ENCODE data around the gene PARP3. TPM values are rescaled to one million over a fixed set of nuclear protein-coding genes. Genes with fewer than 3 reads are reported as not detected.

The PARP3 gene
- total and polyA plus RNA-seq, 10 of the 15 experiments (the other 5 are each of a cell fraction or from before 2014, with no cell fraction given): 2.1 to 31.2 (median 19.5) TPM

DNA sequence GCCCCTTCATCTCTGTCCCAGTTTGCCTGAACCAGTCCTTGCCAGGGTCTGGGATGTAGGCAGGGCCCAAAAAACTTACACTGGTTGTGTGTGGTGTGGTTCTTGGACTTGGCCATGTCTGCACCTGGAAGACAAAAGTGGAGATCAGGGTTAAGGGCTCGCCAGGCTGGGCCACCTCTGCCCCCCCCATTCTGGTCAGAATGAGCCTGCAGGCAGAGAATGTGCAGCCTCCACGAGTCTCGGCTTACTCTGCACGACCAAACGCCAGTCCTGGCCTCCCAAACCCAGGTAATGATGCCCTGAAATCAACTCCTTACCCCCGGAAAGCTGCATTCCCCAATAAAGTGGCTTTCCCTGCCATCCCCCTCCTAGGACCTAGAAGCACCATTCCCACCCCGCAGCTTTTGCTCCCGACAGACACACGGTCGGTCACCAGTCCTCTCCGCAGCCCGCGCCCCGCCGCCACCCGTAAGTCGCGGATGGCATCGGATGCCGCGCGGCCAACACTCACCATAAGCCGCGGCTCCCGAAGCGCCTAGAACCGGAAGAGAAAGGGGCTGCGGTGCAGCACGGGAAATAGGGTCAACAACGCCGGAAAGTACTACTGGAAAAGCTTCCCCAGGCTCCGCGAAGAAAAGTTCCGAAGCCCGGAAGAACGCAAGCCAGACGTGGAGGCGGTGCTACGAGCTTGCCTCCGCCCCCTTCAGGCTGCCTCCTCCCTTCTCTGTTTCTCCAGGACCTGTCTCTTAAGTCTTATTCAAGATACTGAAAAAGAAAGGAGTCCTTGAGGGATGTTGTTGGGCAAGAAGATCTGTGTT is 53.4 kb downstream of the PARP3 start, which contains the start of gene RPL29 (continued):
- no peak for TF ChIP-seq PRDM15 (CRISPR knock-in tag; IDR thresholded peaks at IDR 0.05)
- TF ChIP-seq EZH2 (IDR thresholded peaks at IDR 0.05; ENCODE audit: borderline replicate concordance, control insufficient read depth, low read depth, low read length): no peak
- peak; percentile 91; the same call in 1 of the 2 replicates for TF ChIP-seq WRNIP1 (IDR thresholded peaks at IDR 0.05; ENCODE audit: borderline replicate concordance, low read depth, low read length)
- TF ChIP-seq SKIL (IDR thresholded peaks at IDR 0.05; ENCODE audit: low read depth, poor library complexity, severe bottlenecking): peak; percentile 22
- no peak for TF ChIP-seq NFYA (IDR thresholded peaks at IDR 0.05; ENCODE audit: borderline replicate concordance, low read depth, low read length)
- peak; percentile 33 for TF ChIP-seq MEF2B (IDR thresholded peaks at IDR 0.05; ENCODE audit: partially characterized antibody, poor library complexity, severe bottlenecking)
- TF ChIP-seq BRCA1 (IDR thresholded peaks at IDR 0.05; ENCODE audit: low read depth, low read length): no peak
- TF ChIP-seq PAX8 (IDR thresholded peaks at IDR 0.05): no peak
- TF ChIP-seq YY1 (IDR thresholded peaks at IDR 0.05; ENCODE audit: low read depth, low read length): peak; percentile 88
- TF ChIP-seq, protein P1, sequence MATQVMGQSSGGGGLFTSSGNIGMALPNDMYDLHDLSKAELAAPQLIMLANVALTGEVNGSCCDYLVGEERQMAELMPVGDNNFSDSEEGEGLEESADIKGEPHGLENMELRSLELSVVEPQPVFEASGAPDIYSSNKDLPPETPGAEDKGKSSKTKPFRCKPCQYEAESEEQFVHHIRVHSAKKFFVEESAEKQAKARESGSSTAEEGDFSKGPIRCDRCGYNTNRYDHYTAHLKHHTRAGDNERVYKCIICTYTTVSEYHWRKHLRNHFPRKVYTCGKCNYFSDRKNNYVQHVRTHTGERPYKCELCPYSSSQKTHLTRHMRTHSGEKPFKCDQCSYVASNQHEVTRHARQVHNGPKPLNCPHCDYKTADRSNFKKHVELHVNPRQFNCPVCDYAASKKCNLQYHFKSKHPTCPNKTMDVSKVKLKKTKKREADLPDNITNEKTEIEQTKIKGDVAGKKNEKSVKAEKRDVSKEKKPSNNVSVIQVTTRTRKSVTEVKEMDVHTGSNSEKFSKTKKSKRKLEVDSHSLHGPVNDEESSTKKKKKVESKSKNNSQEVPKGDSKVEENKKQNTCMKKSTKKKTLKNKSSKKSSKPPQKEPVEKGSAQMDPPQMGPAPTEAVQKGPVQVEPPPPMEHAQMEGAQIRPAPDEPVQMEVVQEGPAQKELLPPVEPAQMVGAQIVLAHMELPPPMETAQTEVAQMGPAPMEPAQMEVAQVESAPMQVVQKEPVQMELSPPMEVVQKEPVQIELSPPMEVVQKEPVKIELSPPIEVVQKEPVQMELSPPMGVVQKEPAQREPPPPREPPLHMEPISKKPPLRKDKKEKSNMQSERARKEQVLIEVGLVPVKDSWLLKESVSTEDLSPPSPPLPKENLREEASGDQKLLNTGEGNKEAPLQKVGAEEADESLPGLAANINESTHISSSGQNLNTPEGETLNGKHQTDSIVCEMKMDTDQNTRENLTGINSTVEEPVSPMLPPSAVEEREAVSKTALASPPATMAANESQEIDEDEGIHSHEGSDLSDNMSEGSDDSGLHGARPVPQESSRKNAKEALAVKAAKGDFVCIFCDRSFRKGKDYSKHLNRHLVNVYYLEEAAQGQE (IDR thresholded peaks at IDR 0.05; ENCODE audit: low read depth, low read length): peak; percentile 42; the same call in 1 of the 2 replicates
- TF ChIP-seq LARP7 (IDR thresholded peaks at IDR 0.05): peak; percentile 85
- TF ChIP-seq ZBED1 (IDR thresholded peaks at IDR 0.05; ENCODE audit: borderline replicate concordance): peak; percentile 79
- peak; percentile 89 for TF ChIP-seq RUNX3 (IDR thresholded peaks at IDR 0.05; ENCODE audit: low read length)
- TF ChIP-seq GABPA (IDR thresholded peaks at IDR 0.05; ENCODE audit: low read depth): peak; percentile 100
- TF ChIP-seq NFXL1 (IDR thresholded peaks at IDR 0.05; ENCODE audit: borderline replicate concordance): no peak
- TF ChIP-seq JUNB (IDR thresholded peaks at IDR 0.05): peak; percentile 18; the same call in 1 of the 2 replicates
- TF ChIP-seq FOXM1 (IDR thresholded peaks at IDR 0.05; ENCODE audit: low read depth, low read length): no peak
- TF ChIP-seq SMARCA5 (IDR thresholded peaks at IDR 0.05): peak; percentile 33; the same call in 1 of the 2 replicates
- no peak for TF ChIP-seq USF1 (IDR thresholded peaks at IDR 0.05; ENCODE audit: borderline replicate concordance, extremely low read length, insufficient read depth, low read depth, low read length)
- TF ChIP-seq CHD1 (IDR thresholded peaks at IDR 0.05; ENCODE audit: low read depth, low read length): peak; percentile 56; the same call in 1 of the 2 replicates

All from GM12878 (cell line).